Activated T-helper 17 cell treated with anti-CD3 and anti-CD28 coated beads, Interleukin-2, amount 50 U/mL, for 72 hours (primary cell): Measurements from ENCODE around the gene PCNX2. TPM values are rescaled to one million over a fixed set of nuclear protein-coding genes. Genes with fewer than 3 reads are reported as not detected.
A peak's percentile ranks its signal among the peaks of the same experiment; 100 is the strongest.

ENCODE experiments used
- ATAC-seq: fragments of 150-1000 bp; cut with Tn5 transposase; replicated peaks from 2 replicates; pipeline ENCODE4 v1.10.0; 2021; ENCODE audit warnings: mild to moderate bottlenecking, moderate library complexity
- H3K27ac Mint-ChIP-seq: one replicate; pipeline ENCODE4 v1.8.0; 2022; ENCODE audit warnings: mixed read lengths
- H3K27me3 Mint-ChIP-seq: one replicate; pipeline ENCODE4 v1.8.0; 2022; ENCODE audit warnings: mixed read lengths
- H3K36me3 Mint-ChIP-seq: one replicate; pipeline ENCODE4 v1.8.0; 2022; ENCODE audit warnings: low read depth, mild to moderate bottlenecking, mixed read lengths
- H3K4me1 Mint-ChIP-seq: one replicate; pipeline ENCODE4 v1.8.0; 2022; ENCODE audit warnings: mixed read lengths
- H3K4me3 Mint-ChIP-seq: one replicate; pipeline ENCODE4 v1.8.0; 2022; ENCODE audit warnings: mild to moderate bottlenecking, mixed read lengths
- H3K9me3 Mint-ChIP-seq: one replicate; pipeline ENCODE4 v1.8.0; 2022; ENCODE audit warnings: mixed read lengths
- total RNA-seq, 2 donors: library from RNA; stranded (reverse); gene quantifications; one replicate each; pipeline ENCODE4 v1.2.3, GENCODE V29; 2022

Gene PCNX2
- total RNA-seq, 2 donors from 2014 or later = 21.3 to 25.9 TPM

DNA sequence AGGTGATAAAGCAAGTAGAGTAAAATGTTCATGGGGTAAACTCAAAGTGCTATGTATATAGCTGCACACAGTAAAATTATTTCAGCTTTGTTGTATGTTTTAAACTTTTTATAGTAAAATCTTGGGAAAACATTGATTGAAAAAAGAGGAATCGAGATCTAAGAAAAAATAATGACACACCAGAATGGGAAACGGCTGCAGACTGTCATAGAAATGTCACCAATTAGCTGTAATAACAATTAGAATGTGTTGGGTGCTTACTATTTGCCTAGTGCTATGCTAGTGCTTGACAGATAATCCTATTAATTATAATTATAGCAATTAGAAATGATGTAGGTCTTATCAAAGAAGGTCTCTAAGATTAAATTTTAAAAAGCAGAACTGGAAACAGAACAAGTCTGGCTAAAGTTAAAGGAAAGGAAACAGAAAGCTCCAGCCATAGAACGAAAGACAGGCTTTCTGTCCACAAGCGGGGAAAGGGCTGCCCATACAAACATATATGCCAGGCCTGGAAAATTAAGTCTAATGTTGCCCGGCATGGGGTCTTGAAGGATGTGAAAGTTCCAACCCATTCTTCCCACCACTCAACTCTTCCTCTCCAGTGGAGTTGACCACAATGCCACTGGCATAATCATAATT lies 5.0 kb downstream of the PCNX2 start:
- H3K27me3 Mint-ChIP-seq = no peaks in the 10 kb centered on the region
- H3K36me3 Mint-ChIP-seq = peaks cover 40% of the 10 kb centered on the region
- no peak overlapping the region for H3K4me3 Mint-ChIP-seq
- H3K27ac Mint-ChIP-seq = no peak overlapping the region
- H3K9me3 Mint-ChIP-seq = no peaks in the 10 kb centered on the region
- no peak for ATAC-seq
- peaks cover 26% of the 10 kb centered on the region for H3K4me1 Mint-ChIP-seq

DNA sequence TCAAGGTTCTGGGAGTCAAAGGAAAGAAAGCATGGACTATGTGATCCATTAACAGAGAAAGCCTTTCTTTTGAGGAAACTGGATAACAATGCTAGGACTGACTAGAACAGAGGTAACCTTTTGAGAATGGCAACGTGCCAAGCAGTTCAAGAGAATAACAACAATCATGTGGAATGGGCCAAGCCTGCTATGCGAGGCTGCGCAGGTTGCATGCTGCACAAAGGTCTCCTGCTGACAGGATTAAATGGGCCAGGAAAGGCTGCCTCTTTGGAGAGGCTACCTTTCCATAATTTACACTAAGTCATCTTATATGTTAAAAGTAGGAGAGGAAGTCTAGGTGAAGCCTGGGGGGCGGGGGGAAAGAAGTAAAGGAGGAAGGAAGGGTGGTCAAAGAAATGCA lies 5.8 kb downstream of the PCNX2 start:
- ATAC-seq = no peak
- no peak overlapping the region for H3K27ac Mint-ChIP-seq
- no peaks in the 10 kb centered on the region for H3K27me3 Mint-ChIP-seq
- H3K4me1 Mint-ChIP-seq = peaks cover 23% of the 10 kb centered on the region
- no peaks in the 10 kb centered on the region for H3K9me3 Mint-ChIP-seq
- H3K4me3 Mint-ChIP-seq = no peak overlapping the region
- H3K36me3 Mint-ChIP-seq = peaks cover 35% of the 10 kb centered on the region

DNA sequence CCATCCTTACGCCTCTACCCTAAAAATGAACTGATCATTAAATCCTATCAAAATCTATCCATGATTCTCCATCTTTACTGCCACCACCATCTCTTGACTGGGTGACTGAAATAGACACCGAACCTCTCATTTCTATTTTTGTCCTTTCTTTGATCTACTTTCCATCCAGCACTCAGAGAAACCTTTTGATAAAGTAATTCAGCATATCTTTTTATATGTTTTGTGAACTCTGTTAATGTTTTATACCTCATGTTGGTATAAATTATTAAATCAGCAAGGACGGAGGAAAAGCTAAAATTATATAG lies 13.0 kb downstream of the PCNX2 start:
- peaks cover 25% of the 10 kb centered on the region for H3K4me1 Mint-ChIP-seq
- peak overlapping the region; percentile 73 for H3K27ac Mint-ChIP-seq
- no peaks in the 10 kb centered on the region for H3K9me3 Mint-ChIP-seq
- H3K36me3 Mint-ChIP-seq = no peaks in the 10 kb centered on the region
- H3K27me3 Mint-ChIP-seq = no peaks in the 10 kb centered on the region
- peak overlapping the region; percentile 64 for H3K4me3 Mint-ChIP-seq
- ATAC-seq = peak; percentile 31

DNA sequence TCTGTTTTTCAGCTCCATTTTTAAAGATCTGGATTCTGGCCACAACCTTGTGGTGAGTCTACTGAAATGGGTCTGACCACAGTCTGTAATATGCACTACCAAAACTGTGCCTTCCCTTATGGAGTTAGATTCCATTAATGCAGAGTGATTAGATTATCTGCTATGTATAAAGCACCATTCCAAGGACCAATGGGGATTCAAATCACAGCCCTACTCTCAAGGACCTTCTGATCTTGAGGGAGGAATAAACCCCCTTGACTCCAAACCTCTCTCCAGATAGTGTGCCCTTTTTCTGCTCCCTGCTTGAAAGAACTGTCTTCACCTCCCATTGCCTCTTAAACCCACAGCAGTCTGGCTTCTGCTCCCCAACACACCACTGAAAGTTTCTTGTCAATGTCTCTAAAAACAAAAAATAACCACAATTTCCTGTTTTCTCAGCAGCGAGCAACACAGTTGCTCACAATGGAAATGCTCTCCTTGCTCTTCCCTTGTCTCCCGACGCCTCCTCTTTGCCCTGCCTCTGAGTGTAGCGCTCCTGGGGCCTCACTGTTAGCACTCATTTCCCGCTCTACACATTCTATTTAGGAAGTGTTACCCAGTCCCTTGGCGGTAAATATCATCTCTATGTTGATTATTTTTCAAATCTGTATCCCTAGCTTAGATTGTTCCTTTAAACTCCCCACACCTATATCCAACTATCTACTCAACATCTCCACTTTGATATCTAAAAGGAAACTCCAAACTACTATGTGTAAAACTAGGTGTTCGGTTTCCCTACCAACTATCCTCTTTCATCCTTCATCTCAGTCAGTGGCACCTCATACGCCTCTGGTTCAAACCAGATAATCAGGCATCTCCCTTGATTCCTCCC lies 13.6 kb downstream of the PCNX2 start:
- Mint-ChIP-seq H3K27ac (peak overlapping the region; percentile 73), H3K36me3 (no peaks in the 10 kb centered on the region), H3K4me1 (peaks cover 25% of the 10 kb centered on the region), H3K4me3 (peak overlapping the region; percentile 64), H3K27me3 (no peaks in the 10 kb centered on the region), H3K9me3 (no peaks in the 10 kb centered on the region)
- ATAC-seq = peak; percentile 87

DNA sequence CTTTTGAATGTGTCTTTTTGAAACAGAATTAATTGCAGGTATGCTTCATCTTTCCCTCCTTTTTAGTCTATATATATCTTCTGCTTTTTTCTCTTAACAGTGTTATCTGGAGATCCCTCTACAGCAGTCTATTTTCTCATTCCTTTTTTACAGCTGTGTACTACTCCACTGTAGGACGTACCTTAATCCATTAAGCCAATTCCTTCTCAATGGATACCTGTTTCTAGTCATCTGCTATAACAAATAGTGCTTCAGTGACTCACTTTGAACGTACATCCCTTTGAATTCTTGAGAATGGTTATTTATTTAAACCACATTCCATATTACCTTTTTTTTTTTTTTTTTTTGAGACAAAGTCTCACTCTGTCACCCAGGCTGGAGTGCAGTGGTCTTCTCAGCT lies 15.6 kb downstream of the PCNX2 start:
- H3K27ac Mint-ChIP-seq = no peak overlapping the region

DNA sequence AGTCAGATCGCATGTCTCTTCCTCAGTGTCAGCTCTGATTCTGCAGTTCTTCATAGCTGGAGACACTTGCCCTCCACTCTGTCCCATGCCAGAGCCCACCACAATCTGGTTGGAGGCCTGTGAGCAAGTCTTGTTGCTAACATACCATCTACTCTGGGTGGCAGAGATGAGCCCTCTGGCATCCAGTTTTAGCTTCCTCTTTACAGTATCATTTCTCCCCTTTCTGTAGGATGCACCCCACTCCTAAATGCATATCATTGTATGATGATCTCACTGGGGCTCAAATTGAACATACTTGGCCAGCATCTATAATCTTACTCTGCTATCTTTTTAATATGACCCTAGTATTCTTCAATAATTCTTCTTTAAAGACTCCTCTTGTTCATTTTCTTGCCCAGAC lies 16.9 kb downstream of the PCNX2 start:
- no peak overlapping the region for H3K4me3 Mint-ChIP-seq
- H3K27me3 Mint-ChIP-seq = no peaks in the 10 kb centered on the region
- peaks cover 18% of the 10 kb centered on the region for H3K4me1 Mint-ChIP-seq
- H3K36me3 Mint-ChIP-seq = no peaks in the 10 kb centered on the region
- no peak for ATAC-seq
- no peak overlapping the region for H3K27ac Mint-ChIP-seq
- H3K9me3 Mint-ChIP-seq = no peaks in the 10 kb centered on the region

More for the DNA sequence above, 15.6 kb downstream of the PCNX2 start:
- Mint-ChIP-seq H3K27me3 (no peaks in the 10 kb centered on the region), H3K4me1 (peaks cover 25% of the 10 kb centered on the region), H3K4me3 (no peak overlapping the region), H3K9me3 (no peaks in the 10 kb centered on the region), H3K36me3 (no peaks in the 10 kb centered on the region)
- ATAC-seq = no peak

DNA sequence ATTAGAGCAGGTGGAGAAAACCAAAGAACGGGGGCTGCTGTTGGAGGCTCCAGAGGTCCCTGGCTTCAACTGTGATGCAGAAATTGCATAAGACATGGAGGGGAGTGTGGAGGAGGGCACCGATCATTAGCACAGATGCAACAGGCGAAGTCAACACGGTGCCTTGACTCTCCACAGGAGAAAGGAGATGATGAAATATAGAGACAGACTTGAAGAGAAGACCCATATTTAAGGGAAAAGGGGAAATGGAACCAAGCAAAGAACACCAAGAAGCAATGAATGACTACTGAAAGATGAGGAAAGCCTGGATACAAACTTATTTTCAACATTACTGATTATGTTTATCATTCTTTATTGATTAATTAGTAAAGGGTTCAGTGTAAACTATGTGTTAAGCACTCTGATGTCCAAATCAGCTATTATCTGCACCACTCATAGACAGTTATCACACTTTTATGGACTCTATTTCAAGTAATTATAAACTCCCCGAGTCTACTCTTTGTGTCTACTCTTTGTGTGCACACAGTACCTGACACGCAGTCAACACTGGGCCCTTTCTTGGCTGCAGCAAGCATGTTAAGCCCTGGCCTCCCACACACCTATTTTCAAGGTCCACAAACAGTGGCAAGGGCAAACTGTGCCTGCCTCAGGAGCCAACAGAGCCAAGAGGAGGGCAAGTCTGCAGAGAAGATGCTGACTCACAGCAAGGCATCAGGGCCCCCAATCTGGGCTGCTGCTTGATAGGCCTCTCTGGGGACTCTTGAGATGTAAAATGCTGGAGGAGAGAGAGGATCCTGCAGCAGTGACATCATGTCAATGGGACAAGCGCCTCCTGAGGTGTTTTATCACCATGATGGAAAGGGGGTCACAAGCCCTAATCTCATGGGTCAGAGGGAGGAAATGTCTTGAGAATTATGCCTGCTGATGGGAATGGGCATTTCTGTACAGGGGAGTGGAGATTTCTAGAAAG lies 17.6 kb downstream of the PCNX2 start:
- Mint-ChIP-seq H3K4me1 (peaks cover 14% of the 10 kb centered on the region), H3K27me3 (no peaks in the 10 kb centered on the region), H3K9me3 (no peaks in the 10 kb centered on the region), H3K27ac (no peak overlapping the region), H3K4me3 (no peak overlapping the region), H3K36me3 (no peaks in the 10 kb centered on the region)
- ATAC-seq = no peak

DNA sequence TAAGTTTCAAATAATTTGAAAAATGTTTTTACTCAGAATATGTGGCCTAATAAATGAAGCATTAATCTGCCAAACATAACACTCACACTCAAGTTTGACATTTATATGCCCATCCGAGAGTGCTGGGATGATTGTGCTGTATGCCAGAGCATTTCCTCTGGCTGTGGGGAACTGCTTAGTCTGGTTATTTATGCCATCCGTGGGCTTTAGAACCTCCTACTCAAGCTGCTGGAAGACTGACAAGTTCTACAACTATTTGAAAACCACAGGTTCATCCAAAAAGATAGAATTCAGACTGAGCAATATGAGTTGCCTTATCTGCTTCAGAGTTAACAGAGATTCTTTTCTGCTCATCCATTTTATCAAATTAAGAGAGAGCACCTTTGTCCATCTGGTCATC lies 25.9 kb downstream of the PCNX2 start:
- Mint-ChIP-seq H3K27ac (no peak overlapping the region), H3K27me3 (no peaks in the 10 kb centered on the region), H3K36me3 (peaks cover 25% of the 10 kb centered on the region), H3K4me1 (peaks cover 13% of the 10 kb centered on the region), H3K4me3 (no peak overlapping the region), H3K9me3 (no peaks in the 10 kb centered on the region)
- ATAC-seq = peak; percentile 33

DNA sequence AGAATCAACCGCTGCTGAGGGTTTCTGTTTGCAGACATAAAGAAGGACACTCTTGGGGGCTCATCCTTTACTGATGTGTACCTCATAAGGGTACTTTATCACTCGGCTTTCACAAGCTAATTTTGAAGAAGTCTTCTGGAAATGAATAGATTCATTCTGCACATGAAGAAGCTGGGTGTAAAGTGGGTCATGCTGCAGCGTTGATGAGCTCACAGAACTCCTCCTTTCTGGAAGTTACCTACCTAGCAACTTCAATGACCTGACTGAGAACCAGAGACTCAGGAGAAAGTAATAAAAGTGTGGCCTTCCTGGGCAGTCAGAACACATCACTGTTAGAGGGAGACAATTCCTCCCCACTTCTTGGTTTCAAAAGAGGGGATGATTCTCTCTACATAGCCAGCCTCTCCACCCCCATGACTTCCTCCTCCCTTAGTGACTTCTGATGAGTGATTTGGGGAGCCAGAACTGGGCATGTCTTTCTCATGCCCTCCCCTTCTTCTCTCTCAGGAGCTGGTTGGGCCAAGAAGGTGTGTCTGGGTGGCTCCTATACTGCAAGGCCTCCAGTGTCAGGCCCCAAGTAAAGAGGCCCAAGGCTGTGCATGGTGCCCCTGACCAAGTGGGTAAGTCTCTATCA lies 27.0 kb downstream of the PCNX2 start:
- H3K27ac Mint-ChIP-seq = peak overlapping the region; percentile 25
- no peaks in the 10 kb centered on the region for H3K9me3 Mint-ChIP-seq
- no peaks in the 10 kb centered on the region for H3K27me3 Mint-ChIP-seq
- peak; percentile 77 for ATAC-seq
- H3K4me3 Mint-ChIP-seq = no peak overlapping the region
- H3K36me3 Mint-ChIP-seq = peaks cover 30% of the 10 kb centered on the region
- H3K4me1 Mint-ChIP-seq = peaks cover 13% of the 10 kb centered on the region

DNA sequence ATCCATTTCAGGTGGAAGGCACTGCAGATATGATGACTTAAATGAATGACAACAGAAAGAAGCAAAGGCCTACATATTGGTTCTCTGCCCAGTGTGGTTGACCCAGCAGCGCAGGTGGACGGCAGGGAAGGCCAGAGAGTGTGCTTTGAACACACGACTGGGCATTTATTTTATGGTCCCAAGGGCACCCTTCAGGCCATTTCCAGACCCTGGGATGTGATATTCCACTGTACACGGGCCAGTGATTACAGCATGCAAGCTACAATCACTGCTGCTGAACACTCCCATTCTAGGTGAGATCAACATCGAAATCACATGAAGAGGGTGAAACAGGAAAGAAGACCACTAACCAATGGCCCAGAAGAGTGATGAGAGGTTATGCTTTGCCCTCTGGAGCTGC lies 33.8 kb downstream of the PCNX2 start:
- peaks cover 10% of the 10 kb centered on the region for H3K4me1 Mint-ChIP-seq

DNA sequence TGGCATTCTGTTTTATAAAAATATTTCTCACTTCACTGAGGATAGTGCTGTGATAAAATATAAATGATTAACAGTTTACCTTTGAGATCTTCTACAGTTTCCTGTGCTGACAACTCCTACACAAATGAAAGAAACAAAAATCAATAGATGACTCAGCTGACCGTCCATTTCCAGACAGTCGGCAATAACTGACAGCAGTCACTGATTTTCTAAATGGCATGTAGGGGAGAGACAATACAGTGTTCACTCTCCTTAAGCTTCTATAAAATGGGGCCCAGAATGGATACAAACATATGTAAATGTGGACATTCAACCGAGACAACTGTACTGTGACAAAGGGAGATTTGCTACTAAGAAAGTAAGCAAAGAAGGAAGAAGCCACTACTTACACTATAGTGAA lies 34.3 kb downstream of the PCNX2 start:
- Mint-ChIP-seq H3K4me1 (peaks cover 6% of the 10 kb centered on the region), H3K27ac (peak overlapping the region; percentile 21), H3K4me3 (peak overlapping the region; percentile 22), H3K27me3 (no peaks in the 10 kb centered on the region), H3K9me3 (no peaks in the 10 kb centered on the region), H3K36me3 (peaks cover 68% of the 10 kb centered on the region)
- ATAC-seq = peak; percentile 82

More for the DNA sequence above, 33.8 kb downstream of the PCNX2 start:
- Mint-ChIP-seq H3K9me3 (no peaks in the 10 kb centered on the region), H3K36me3 (peaks cover 66% of the 10 kb centered on the region), H3K27ac (no peak overlapping the region), H3K4me3 (peak overlapping the region; percentile 22), H3K27me3 (no peaks in the 10 kb centered on the region)
- ATAC-seq = no peak

DNA sequence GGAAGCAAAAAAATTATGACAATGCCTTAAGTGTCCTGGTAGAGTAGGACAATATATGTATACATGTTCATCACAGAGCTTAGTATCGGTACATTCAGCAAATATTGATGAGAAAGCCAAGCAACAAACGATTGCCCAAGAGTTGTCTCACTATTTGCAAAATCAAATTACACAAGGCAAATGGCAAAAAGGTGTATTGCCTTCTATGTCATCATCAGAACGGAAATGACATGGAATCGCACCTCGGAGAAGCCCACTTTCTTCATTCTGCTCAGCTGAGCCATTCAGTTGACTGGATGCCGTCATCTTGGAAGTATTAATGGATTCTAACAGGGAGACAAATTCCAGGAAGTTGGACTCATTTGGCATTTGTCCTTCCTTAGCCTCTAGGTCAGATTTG lies 37.7 kb downstream of the PCNX2 start:
- H3K27ac Mint-ChIP-seq = no peak overlapping the region
- ATAC-seq = no peak
- H3K36me3 Mint-ChIP-seq = peaks cover 89% of the 10 kb centered on the region
- no peak overlapping the region for H3K4me3 Mint-ChIP-seq
- H3K27me3 Mint-ChIP-seq = no peaks in the 10 kb centered on the region
- no peaks in the 10 kb centered on the region for H3K9me3 Mint-ChIP-seq
- H3K4me1 Mint-ChIP-seq = peaks cover 6% of the 10 kb centered on the region

DNA sequence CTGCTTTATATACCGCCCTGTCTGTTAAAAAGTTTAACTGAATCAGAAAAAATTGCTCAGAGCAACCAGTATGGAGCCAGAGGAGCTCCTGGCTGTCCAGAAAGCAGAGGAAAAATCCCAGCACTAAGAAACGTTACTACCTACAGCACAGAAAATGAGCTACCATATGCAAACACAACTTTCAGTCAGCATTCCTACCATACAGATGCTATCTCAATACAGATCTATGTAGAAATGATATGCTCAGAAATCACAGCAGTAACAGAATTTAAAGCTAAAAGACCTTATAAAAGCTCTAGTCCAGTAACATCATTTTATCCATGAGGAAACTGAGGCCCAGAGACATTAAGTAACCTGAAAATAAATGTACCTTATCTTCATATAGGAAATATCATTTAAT lies 38.7 kb downstream of the PCNX2 start:
- ATAC-seq = no peak
- Mint-ChIP-seq H3K9me3 (no peaks in the 10 kb centered on the region), H3K4me1 (peaks cover 6% of the 10 kb centered on the region), H3K4me3 (no peak overlapping the region), H3K36me3 (peaks cover 84% of the 10 kb centered on the region), H3K27ac (no peak overlapping the region), H3K27me3 (no peaks in the 10 kb centered on the region)

DNA sequence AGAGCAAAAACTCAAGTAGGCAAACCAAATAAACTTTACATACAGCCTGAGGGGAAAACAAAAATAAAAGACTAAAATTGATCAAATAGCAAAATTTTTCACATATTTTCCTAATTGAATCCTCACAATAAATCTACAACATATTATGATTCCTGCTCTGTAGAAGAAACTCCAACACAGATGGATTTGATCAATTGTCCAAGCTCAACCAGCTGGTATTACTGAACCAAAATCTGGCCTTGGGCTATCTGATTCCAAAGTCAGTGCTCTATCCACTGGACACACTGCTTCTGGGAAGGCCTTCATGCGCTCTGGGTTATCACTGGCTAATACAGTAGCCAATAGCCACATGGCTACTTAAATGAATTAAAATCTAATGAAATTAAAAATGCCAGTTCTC lies 39.3 kb downstream of the PCNX2 start:
- no peaks in the 10 kb centered on the region for H3K9me3 Mint-ChIP-seq
- ATAC-seq = no peak
- no peak overlapping the region for H3K4me3 Mint-ChIP-seq
- peaks cover 84% of the 10 kb centered on the region for H3K36me3 Mint-ChIP-seq
- H3K27me3 Mint-ChIP-seq = no peaks in the 10 kb centered on the region
- peaks cover 2% of the 10 kb centered on the region for H3K4me1 Mint-ChIP-seq
- H3K27ac Mint-ChIP-seq = peak overlapping the region; percentile 51
